IMR-90 (cell line): ENCODE results near the gene ECE2. TPM values are rescaled to one million over a fixed set of nuclear protein-coding genes. Genes with fewer than 3 reads are reported as not detected.

Experiments used
- ATAC-seq: fragments of 200-7000 bp; cut with Tn5 transposase; 2 replicates; pipeline ENCODE4 v1.9.1; 2020; ENCODE audit warnings: low read depth, mild to moderate bottlenecking, moderate library complexity
- BruUV-seq: library from RNA; stranded (reverse); fragments of 400-500 nt; replicated peaks from 2 replicates; lab custom pipeline; 2021; lab: Mats Ljungman, UMichigan
- CTCF ChIA-PET: fragments of 300-600 bp; formaldehyde crosslinking; extraction: SDS; loops from one replicate; lab custom pipeline; 2021; ENCODE audit warnings: antibody characterized with exemption; lab: Yijun Ruan, JAX
- POLR2A ChIA-PET: fragments of 300-600 bp; sonication (Branson Sonifier 250); formaldehyde crosslinking; loops from one replicate; lab custom pipeline; 2022; ENCODE audit warnings: antibody characterized with exemption; ENCODE audit not compliant: unreplicated experiment; lab: Charles Lee
- DNase-seq: peaks from one replicate; pipeline ENCODE4 v3.0.0; 2013
- H2AFZ ChIP-seq: replicated peaks from 2 replicates; pipeline ENCODE3; 2013; ENCODE audit warnings: low read length, mild to moderate bottlenecking; ENCODE audit not compliant: poor library complexity
- H2AK5ac ChIP-seq: 2 replicates; pipeline ENCODE4 v1.6.1; 2013; ENCODE audit warnings: low read depth, low read length, inconsistent platforms
- H2AK9ac ChIP-seq: replicated peaks from 2 replicates; pipeline ENCODE3; 2013; ENCODE audit warnings: mild to moderate bottlenecking, low read depth, low read length, moderate library complexity; ENCODE audit not compliant: poor library complexity
- H2BK120ac ChIP-seq: 2 replicates; pipeline ENCODE4 v1.6.1; 2013; ENCODE audit warnings: low read depth, low read length, inconsistent platforms
- H2BK15ac ChIP-seq: 3 replicates; pipeline ENCODE4 v1.6.1; 2013; ENCODE audit warnings: low read depth, low read length, inconsistent platforms
- H2BK20ac ChIP-seq: 2 replicates; pipeline ENCODE4 v1.6.1; 2013; ENCODE audit warnings: low read depth, mild to moderate bottlenecking, inconsistent platforms, low read length, moderate library complexity
- H2BK5ac ChIP-seq: 2 replicates; pipeline ENCODE4 v1.6.1; 2013; ENCODE audit warnings: mild to moderate bottlenecking, low read depth, low read length, inconsistent platforms; ENCODE audit not compliant: poor library complexity, severe bottlenecking
- H3K14ac ChIP-seq: replicated peaks from 2 replicates; pipeline ENCODE4 v1.6.1; 2013; ENCODE audit warnings: low read depth, low read length, inconsistent platforms
- H3K18ac ChIP-seq: 2 replicates; pipeline ENCODE4 v1.6.1; 2013; ENCODE audit warnings: low read depth, low read length, control low read depth
- H3K23ac ChIP-seq: 2 replicates; pipeline ENCODE4 v1.6.1; 2013; ENCODE audit warnings: low read depth, low read length, inconsistent platforms
- H3K27ac ChIP-seq: 2 replicates; pipeline ENCODE4 v1.5.1; 2013; ENCODE audit warnings: mild to moderate bottlenecking, control low read depth, low read length; ENCODE audit not compliant: insufficient read depth
- H3K27me3 ChIP-seq: 2 replicates; pipeline ENCODE4 v1.6.1; 2013; ENCODE audit warnings: low read length; ENCODE audit not compliant: control insufficient read depth, insufficient read depth
- H3K36me3 ChIP-seq: 2 replicates; pipeline ENCODE4 v1.6.1; 2013; ENCODE audit warnings: low read length, mixed read lengths; ENCODE audit not compliant: control insufficient read depth, insufficient read depth
- H3K4ac ChIP-seq: 2 replicates; pipeline ENCODE4 v1.6.1; 2013; ENCODE audit warnings: low read depth, low read length, inconsistent platforms
- H3K4me1 ChIP-seq: 2 replicates; pipeline ENCODE4 v1.6.1; 2013; ENCODE audit warnings: low read length, mixed read lengths; ENCODE audit not compliant: control insufficient read depth, insufficient read depth
- H3K4me2 ChIP-seq: 2 replicates; pipeline ENCODE4 v1.6.1; 2013; ENCODE audit warnings: low read depth, mild to moderate bottlenecking, control low read depth, low read length, moderate library complexity
- H3K4me3 ChIP-seq: 2 replicates; pipeline ENCODE4 v1.5.1; 2013; ENCODE audit warnings: low read depth, mild to moderate bottlenecking, control low read depth, low read length, moderate library complexity; ENCODE audit not compliant: insufficient read depth
- H3K56ac ChIP-seq: 2 replicates; pipeline ENCODE4 v1.6.1; 2013; ENCODE audit warnings: low read length, inconsistent platforms; ENCODE audit not compliant: insufficient read depth; ENCODE audit errors: extremely low read depth
- H3K79me1 ChIP-seq, 2 experiments: 2 replicates each; pipeline ENCODE4 v1.6.1; 2013; ENCODE audit warnings: low read length in 2 of 2, inconsistent platforms in 1 of 2, low read depth in 1 of 2
- H3K9ac ChIP-seq: 2 replicates; pipeline ENCODE4 v1.6.1; 2013; ENCODE audit warnings: low read depth, low read length, control low read depth
- H3K9me1 ChIP-seq: 2 replicates; pipeline ENCODE4 v1.6.1; 2013; ENCODE audit warnings: low read length, inconsistent platforms; ENCODE audit not compliant: insufficient read depth
- H3K9me3 ChIP-seq: 2 replicates; pipeline ENCODE4 v1.6.1; 2013; ENCODE audit warnings: low read length; ENCODE audit not compliant: control insufficient read depth, insufficient read depth
- H4K20me1 ChIP-seq: 2 replicates; pipeline ENCODE4 v1.6.1; 2013; ENCODE audit warnings: low read length, inconsistent platforms; ENCODE audit not compliant: insufficient read depth
- H4K5ac ChIP-seq: 2 replicates; pipeline ENCODE4 v1.6.1; 2013; ENCODE audit warnings: mild to moderate bottlenecking, low read depth, low read length, control low read depth
- H4K8ac ChIP-seq, 2 experiments: 2 replicates each; pipeline ENCODE4 v1.6.1; 2013; ENCODE audit warnings: low read depth in 2 of 2, low read length in 2 of 2, control low read depth in 1 of 2, inconsistent platforms in 1 of 2
- H4K91ac ChIP-seq: 2 replicates; pipeline ENCODE4 v1.6.1; 2013; ENCODE audit warnings: low read depth, low read length, inconsistent platforms; ENCODE audit not compliant: insufficient read depth
- BHLHE40 ChIP-seq: fragments of 150-350 bp; IDR thresholded peaks from 2 replicates; pipeline ENCODE4 v1.6.1; 2016; ENCODE audit warnings: mild to moderate bottlenecking, low read depth, low read length
- CHD1 ChIP-seq: IDR thresholded peaks from 2 replicates; pipeline ENCODE4 v1.6.1; 2012; ENCODE audit warnings: low read depth, low read length, improper control_type of control experiment
- ELK1 ChIP-seq: fragments of 150-350 bp; IDR thresholded peaks from 2 replicates; pipeline ENCODE4 v1.6.1; 2016; ENCODE audit warnings: low read depth, mild to moderate bottlenecking, low read length, moderate library complexity, borderline replicate concordance
- FOS ChIP-seq: fragments of 150-350 bp; IDR thresholded peaks from 2 replicates; pipeline ENCODE4 v1.6.1; 2016; ENCODE audit warnings: low read depth, low read length
- MAFK ChIP-seq: IDR thresholded peaks from 2 replicates; pipeline ENCODE4 v1.6.1; 2012; ENCODE audit warnings: low read depth, low read length, improper control_type of control experiment
- MAZ ChIP-seq: IDR thresholded peaks from 2 replicates; pipeline ENCODE4 v1.6.1; 2012; ENCODE audit warnings: low read depth, mild to moderate bottlenecking, low read length, improper control_type of control experiment, moderate library complexity, borderline replicate concordance
- MXI1 ChIP-seq: IDR thresholded peaks from 2 replicates; pipeline ENCODE4 v1.6.1; 2012; ENCODE audit warnings: low read depth, mild to moderate bottlenecking, low read length, moderate library complexity, borderline replicate concordance
- NFE2L2 ChIP-seq: fragments of 150-350 bp; IDR thresholded peaks from 2 replicates; pipeline ENCODE4 v1.6.1; 2016; ENCODE audit warnings: low read depth, mild to moderate bottlenecking, low read length
- RAD21 ChIP-seq: IDR thresholded peaks from 2 replicates; pipeline ENCODE4 v1.6.1; 2012; ENCODE audit warnings: low read length, improper control_type of control experiment
- RCOR1 ChIP-seq: IDR thresholded peaks from 2 replicates; pipeline ENCODE4 v1.6.1; 2012; ENCODE audit warnings: mild to moderate bottlenecking, low read length, improper control_type of control experiment; ENCODE audit not compliant: insufficient replicate concordance
- RFX5 ChIP-seq: IDR thresholded peaks from 2 replicates; pipeline ENCODE4 v1.8.0; 2012; ENCODE audit warnings: low read depth, mild to moderate bottlenecking, low read length, moderate library complexity
- SMC3 ChIP-seq: fragments of 150-350 bp; IDR thresholded peaks from 2 replicates; pipeline ENCODE4 v1.6.1; 2016; ENCODE audit warnings: low read depth, mild to moderate bottlenecking, antibody characterized with exemption, low read length, moderate library complexity
- USF2 ChIP-seq: fragments of 150-350 bp; IDR thresholded peaks from 2 replicates; pipeline ENCODE4 v1.6.1; 2017; ENCODE audit warnings: mild to moderate bottlenecking, antibody characterized with exemption, low read length, low read depth
- WGBS, 2 experiments: methylation state at CpG; one replicate each; pipeline versions ENCODE4 v1.1.5 to v1.1.7; 2013; ENCODE audit warnings: missing lambda C conversion rate in 2 of 2; ENCODE audit not compliant: insufficient read length in 1 of 2; ENCODE audit errors: extremely low coverage in 2 of 2; 5-methylcytosine and 5-hydroxymethylcytosine counted together
- dilution Hi-C: fragments of 300-500 bp; cut with HindIII; formaldehyde crosslinking; loops from one replicate; pipeline ENCODE4 v1.14.3; 2018; ENCODE audit warnings: low sequenced_read_pairs; ENCODE audit not compliant: unreplicated experiment
- in situ Hi-C: fragments of 300-500 bp; cut with MboI; formaldehyde crosslinking; loops from 3 replicates; pipeline ENCODE4 v1.14.3; 2019; ENCODE audit warnings: low sequenced_read_pairs, inconsistent platforms, mixed read lengths
- intact Hi-C: fragments of 100-400 bp; cut with micrococcal nuclease; formaldehyde crosslinking; loops from 2 replicates; pipeline ENCODE4 v1.10.0; 2022
- polyA plus RNA-seq, 3 experiments: library from polyadenylated mRNA; depleted of rRNA; stranded (reverse); fragments of >200 nt; gene quantifications; 2 replicates each; pipeline ENCODE4 v1.2.3, GENCODE V29; 2012; ENCODE audit warnings: low replicate concordance in 1 of 3
- total RNA-seq: library from RNA; depleted of rRNA; stranded (reverse); fragments of >200 nt; gene quantifications from 2 replicates; pipeline ENCODE4 v1.2.3, GENCODE V29; 2012

The ECE2 gene
- total and polyA plus RNA-seq, 2 of the 4 experiments (the other 2 are of a cell fraction): not detected

- Histone ChIP-seq H3K9ac (no peak overlapping the region), H3K36me3 (no peaks in the 10 kb centered on the region), H2BK20ac (no peak overlapping the region), H3K18ac (no peak overlapping the region), H3K27ac (no peak overlapping the region), H3K9me1 (0 out of 2 replicates have a peak, but pooled peaks cover 3% of the 10 kb centered on the region), H4K8ac (no peak overlapping the region), H3K56ac (no peak overlapping the region), H2BK5ac (no peak overlapping the region), H4K20me1 (peaks cover 6% of the 10 kb centered on the region), H3K79me1 (no peaks in the 10 kb centered on the region), H3K14ac (no peak overlapping the region), H2BK120ac (no peak overlapping the region), H3K4me3 (no peak overlapping the region), H3K4me2 (no peak overlapping the region), H3K9me3 (no peaks in the 10 kb centered on the region), H2AK5ac (no peak overlapping the region), H2AK9ac (no peak overlapping the region), H3K27me3 (peaks cover 30% of the 10 kb centered on the region), H3K23ac (no peak overlapping the region), H4K5ac (no peak overlapping the region), H2BK15ac (no peak overlapping the region), H2AFZ (peak overlapping the region; percentile 9), H3K4ac (no peak overlapping the region), H4K91ac (no peak overlapping the region), H3K4me1 (no peaks in the 10 kb centered on the region)
- TF ChIP-seq MXI1 (no peak), RCOR1 (no peak), BHLHE40 (no peak), RFX5 (no peak), MAFK (no peak), USF2 (no peak), MAZ (no peak), FOS (no peak), NFE2L2 (no peak), SMC3 (no peak), ELK1 (no peak), RAD21 (no peak), CHD1 (no peak)
- ATAC-seq (no peak), DNase-seq (no peak)
- POLR2A ChIA-PET: no interaction called here
- in situ Hi-C loops: no loop called here
- WGBS, 2 experiments: no CpG with 5 or more reads among the region's 3 CpGs
- no TSS peak for BruUV-seq
- dilution Hi-C loops: no loop called here
- intact Hi-C loops: no loop called here
- CTCF ChIA-PET: no interaction called here
Measured at GRCh38 chr3:184236636-184237035, 39.2 kb upstream of the ECE2 start.
